ENCODE measurements around the gene ACKR2.

Gene ACKR2

GRCh38 chr3:42819351-42819965, 10.2 kb downstream of the ACKR2 start:
- no peak overlapping the region for H3K4me3 ChIP-seq
- DNase-seq (ENCODE audit: low spot score), result no peak
- TF ChIP-seq CTCF (IDR thresholded peaks at IDR 0.05), result no peak
- H3K27ac ChIP-seq, result no peak overlapping the region

- no peak overlapping the region for H3K4me3 ChIP-seq
- no peak overlapping the region for H3K27ac ChIP-seq
- no peak for DNase-seq (ENCODE audit: low spot score)
- no peak for TF ChIP-seq CTCF (IDR thresholded peaks at IDR 0.05)
Measured at GRCh38 chr3:42820746-42821051, 11.5 kb downstream of the ACKR2 start.

GRCh38 chr3:42822828-42823227, 13.6 kb downstream of the ACKR2 start:
- DNase-seq (ENCODE audit: low spot score), result no peak
- Histone ChIP-seq H3K27ac (no peak overlapping the region), H3K4me3 (no peak overlapping the region)
- TF ChIP-seq CTCF (IDR thresholded peaks at IDR 0.05), result no peak

GRCh38 chr3:42823351-42823750, 14.1 kb downstream of the ACKR2 start:
- Histone ChIP-seq H3K27ac (no peak overlapping the region), H3K4me3 (no peak overlapping the region)
- DNase-seq (ENCODE audit: low spot score), result no peak
- TF ChIP-seq CTCF (IDR thresholded peaks at IDR 0.05), result no peak

GRCh38 chr3:42826141-42826540, 16.9 kb downstream of the ACKR2 start:
- no peak for DNase-seq (ENCODE audit: low spot score)
- H3K27ac ChIP-seq, result no peak overlapping the region
- no peak overlapping the region for H3K4me3 ChIP-seq
- TF ChIP-seq CTCF (IDR thresholded peaks at IDR 0.05), result no peak

GRCh38 chr3:42827023-42827422, 17.8 kb downstream of the ACKR2 start:
- no peak for DNase-seq (ENCODE audit: low spot score)
- TF ChIP-seq CTCF (IDR thresholded peaks at IDR 0.05), result no peak
- no peak overlapping the region for H3K4me3 ChIP-seq
- no peak overlapping the region for H3K27ac ChIP-seq

GRCh38 chr3:42827654-42828053, 18.4 kb downstream of the ACKR2 start:
- Histone ChIP-seq H3K4me3 (no peak overlapping the region), H3K27ac (no peak overlapping the region)
- no peak for DNase-seq (ENCODE audit: low spot score)
- no peak for TF ChIP-seq CTCF (IDR thresholded peaks at IDR 0.05)

Data from coronary artery (tissue), 2 donors.